ENCODE results near the gene GRID2. TPM values are rescaled to one million over a fixed set of nuclear protein-coding genes. Genes with fewer than 3 reads are reported as not detected.

Gene GRID2
- total and polyA plus RNA-seq, 9 of the 15 experiments (the other 6 are each of a cell fraction or from before 2014, with no cell fraction given): 0.04 TPM; not detected in 7

GRCh38 chr4:92521941-92522340, 218.2 kb downstream of the GRID2 start (continued):
- TF ChIP-seq SOX6 (IDR thresholded peaks at IDR 0.05) (no peak), RNF2 (IDR thresholded peaks at IDR 0.05) (no peak), ZNF445 (CRISPR knock-in tag; IDR thresholded peaks at IDR 0.05; ENCODE audit: low read depth) (no peak), HMGN3 (IDR thresholded peaks at IDR 0.05; ENCODE audit: borderline replicate concordance, extremely low read depth, insufficient read length, low read depth, low read length) (no peak), CBX3 (IDR thresholded peaks at IDR 0.05; ENCODE audit: borderline replicate concordance in 1 of 2, low read length in 2 of 2) (no peak), BCOR (IDR thresholded peaks at IDR 0.05) (no peak), TCF15 (CRISPR knock-in tag; IDR thresholded peaks at IDR 0.05) (no peak)

GRCh38 chr4:92522356-92522755, 218.6 kb downstream of the GRID2 start:
- no TSS peak for BruUV-seq (replicated peaks)
- TF ChIP-seq OTX1 (CRISPR knock-in tag; IDR thresholded peaks at IDR 0.05) (no peak), SRSF1 (IDR thresholded peaks at IDR 0.05; ENCODE audit: low read depth, low read length) (no peak), TCF7L2 (IDR thresholded peaks at IDR 0.05; ENCODE audit: low read depth, low read length) (no peak), CREBBP (IDR thresholded peaks at IDR 0.05; ENCODE audit: low read depth, low read length) (no peak), RBM39 (optimal IDR thresholded peaks at IDR 0.05; ENCODE audit: low read depth, low read length) (no peak), RFX7 (CRISPR knock-in tag; IDR thresholded peaks at IDR 0.05) (no peak), JUND (IDR thresholded peaks at IDR 0.05; ENCODE audit: borderline replicate concordance, low read depth, low read length) (no peak), JUND (tag; IDR thresholded peaks at IDR 0.05; ENCODE audit: borderline replicate concordance, low read depth, low read length) (no peak), GTF3C2 (IDR thresholded peaks at IDR 0.05; ENCODE audit: borderline replicate concordance, extremely low read depth, insufficient read length) (no peak), CLOCK (CRISPR knock-in tag; IDR thresholded peaks at IDR 0.05; ENCODE audit: borderline replicate concordance) (no peak), ZNF23 (CRISPR knock-in tag; IDR thresholded peaks at IDR 0.05) (no peak)

More at GRCh38 chr4:92522356-92522755, 218.6 kb downstream of the GRID2 start:
- Histone ChIP-seq H3K27me3 (ENCODE audit: control insufficient read depth in 2 of 2, insufficient read depth in 2 of 2, low read length in 2 of 2) (no peaks in the 10 kb centered on the region), H3K4me2 (ENCODE audit: insufficient read depth, low read length) (no peak overlapping the region), H3K4me3 (no peak overlapping the region), H2AFZ (ENCODE audit: low read depth, low read length) (no peak overlapping the region), H3K36me3 (ENCODE audit: control insufficient read depth, insufficient read depth, low read length) (no peaks in the 10 kb centered on the region), H3K79me2 (ENCODE audit: control insufficient read depth, insufficient read depth, low read length) (no peaks in the 10 kb centered on the region), H4K20me1 (replicated peaks; ENCODE audit: control insufficient read depth, insufficient read depth, low read length) (no peaks in the 10 kb centered on the region), H3K9ac (ENCODE audit: insufficient read depth in 1 of 2, low read depth in 2 of 2, low read length in 2 of 2) (no peak overlapping the region), H3K9me1 (ENCODE audit: control insufficient read depth, insufficient read depth, low read length) (no peaks in the 10 kb centered on the region), H3K4me1 (replicated peaks in 1 of 2; ENCODE audit: control insufficient read depth in 2 of 2, insufficient read depth in 2 of 2, low read length in 2 of 2) (no peaks in the 10 kb centered on the region), H3K27ac (ENCODE audit: extremely low read depth, low read depth, low read length) (no peak overlapping the region), H3K9me3 (replicated peaks; ENCODE audit: control insufficient read depth, insufficient read depth, low read depth, low read length) (no peaks in the 10 kb centered on the region)
- FAIRE-seq: no peak
- no peak for DNase-seq (ENCODE audit: extremely low read depth in 1 of 4, low spot score in 3 of 4)
- ChIA-PET POLR2A (no interaction called here), CTCF (ENCODE audit: low intra/inter-chr PET ratio) (no interaction called here)
- intact Hi-C loops (cut with micrococcal nuclease) (no loop called here), in situ Hi-C loops (cut with MboI) (no loop called here)
- ATAC-seq: no peak
- WGBS (ENCODE audit: insufficient coverage, low coverage, missing lambda C conversion rate): 0% methylated on average over 3 of the region's 3 CpGs
